Mesodermal cell (in vitro differentiated cells): Measurements from ENCODE around the gene DDX51.

Experiments
- H3K27ac ChIP-seq: 2 replicates; pipeline ENCODE4 v1.7.0; 2013; ENCODE audit warnings: mild to moderate bottlenecking, low read depth, low read length, moderate library complexity; ENCODE audit not compliant: severe bottlenecking
- H3K36me3 ChIP-seq: 2 replicates; pipeline ENCODE4 v1.7.1; 2013; ENCODE audit warnings: mild to moderate bottlenecking, low read length, moderate library complexity; ENCODE audit not compliant: control insufficient read depth, insufficient read depth
- H3K4me1 ChIP-seq: one replicate; pipeline ENCODE4 v1.7.1; 2013; ENCODE audit warnings: mild to moderate bottlenecking, low read length; ENCODE audit not compliant: insufficient read depth, control insufficient read depth, poor library complexity, severe bottlenecking
- H3K4me3 ChIP-seq: 2 replicates; pipeline ENCODE4 v1.7.0; 2013; ENCODE audit warnings: low read length, control low read depth, mild to moderate bottlenecking; ENCODE audit not compliant: insufficient read depth, poor library complexity, severe bottlenecking; ENCODE audit errors: extremely low read depth
- H3K9me3 ChIP-seq: 2 replicates; pipeline ENCODE4 v1.7.1; 2013; ENCODE audit warnings: mild to moderate bottlenecking, low read length, moderate library complexity; ENCODE audit not compliant: control insufficient read depth
- WGBS, 2 experiments: methylation state at CpG; one replicate each; pipeline ENCODE4 v1.1.5; 2013; ENCODE audit warnings: missing lambda C conversion rate in 2 of 2; ENCODE audit not compliant: insufficient coverage in 2 of 2; 5-methylcytosine and 5-hydroxymethylcytosine counted together

Gene DDX51

DNA sequence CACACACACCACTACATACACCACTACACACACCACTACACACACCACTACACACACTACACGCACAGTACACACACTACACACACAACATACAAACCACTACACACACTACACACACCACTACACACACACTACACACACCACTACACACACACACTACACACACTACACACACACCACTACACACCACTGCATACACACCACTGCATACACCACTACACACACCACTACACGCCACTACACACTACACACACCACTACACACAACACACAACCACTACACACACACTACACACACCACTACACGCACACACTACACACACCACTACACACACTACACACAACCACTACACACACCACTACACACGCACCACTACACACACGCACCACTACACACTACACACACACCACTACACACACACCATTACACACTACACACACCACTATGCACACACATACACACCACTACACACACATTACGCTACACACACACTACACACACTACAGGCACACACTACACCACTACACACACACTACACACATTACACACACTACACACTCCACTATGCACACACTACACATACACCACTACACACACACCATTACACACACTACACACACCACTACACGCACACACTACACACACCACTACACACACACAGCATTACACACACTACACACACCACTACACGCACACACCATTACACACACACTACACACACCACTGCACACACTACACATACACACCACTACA is 12.6 kb upstream of the DDX51 start:
- H3K4me3 ChIP-seq: no peak overlapping the region
- H3K36me3 ChIP-seq: peaks cover 13% of the 10 kb centered on the region
- WGBS, 2 experiments: 74 to 85% methylated on average over 4 to 8 of the region's 8 CpGs
- H3K27ac ChIP-seq: no peak overlapping the region
- no peaks in the 10 kb centered on the region for H3K4me1 ChIP-seq
- H3K9me3 ChIP-seq: peaks cover 8% of the 10 kb centered on the region

DNA sequence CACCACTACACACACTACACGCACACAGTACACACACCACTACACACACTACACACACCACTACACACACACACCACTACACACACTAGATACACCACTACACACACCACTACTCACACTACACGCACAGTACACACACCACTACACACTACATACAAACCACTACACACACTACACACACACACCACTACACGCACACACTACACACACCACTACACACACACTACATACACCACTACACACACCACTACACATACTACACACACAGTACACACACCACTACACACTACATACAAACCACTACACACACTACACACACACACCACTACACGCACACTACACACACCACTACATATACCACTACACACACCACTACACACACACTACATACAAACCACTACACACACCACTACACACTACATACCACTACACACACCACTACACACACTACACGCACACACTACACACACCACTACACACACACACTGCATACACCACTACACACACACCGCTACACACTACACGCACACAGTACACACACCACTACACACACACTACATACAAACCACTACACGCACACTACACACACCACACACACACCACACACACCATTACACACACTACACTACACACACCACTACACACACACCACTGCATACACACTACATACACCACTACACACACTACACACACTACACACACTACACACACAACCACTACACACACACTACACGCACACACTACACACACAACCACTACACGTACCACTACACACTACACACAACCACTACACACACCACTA is 11.9 kb upstream of the DDX51 start:
- no peaks in the 10 kb centered on the region for H3K4me1 ChIP-seq
- no peak overlapping the region for H3K27ac ChIP-seq
- H3K4me3 ChIP-seq: no peak overlapping the region
- peaks cover 13% of the 10 kb centered on the region for H3K36me3 ChIP-seq
- WGBS, 2 experiments: 86 to 90% methylated on average over 8 of the region's 10 CpGs
- peaks cover 8% of the 10 kb centered on the region for H3K9me3 ChIP-seq

DNA sequence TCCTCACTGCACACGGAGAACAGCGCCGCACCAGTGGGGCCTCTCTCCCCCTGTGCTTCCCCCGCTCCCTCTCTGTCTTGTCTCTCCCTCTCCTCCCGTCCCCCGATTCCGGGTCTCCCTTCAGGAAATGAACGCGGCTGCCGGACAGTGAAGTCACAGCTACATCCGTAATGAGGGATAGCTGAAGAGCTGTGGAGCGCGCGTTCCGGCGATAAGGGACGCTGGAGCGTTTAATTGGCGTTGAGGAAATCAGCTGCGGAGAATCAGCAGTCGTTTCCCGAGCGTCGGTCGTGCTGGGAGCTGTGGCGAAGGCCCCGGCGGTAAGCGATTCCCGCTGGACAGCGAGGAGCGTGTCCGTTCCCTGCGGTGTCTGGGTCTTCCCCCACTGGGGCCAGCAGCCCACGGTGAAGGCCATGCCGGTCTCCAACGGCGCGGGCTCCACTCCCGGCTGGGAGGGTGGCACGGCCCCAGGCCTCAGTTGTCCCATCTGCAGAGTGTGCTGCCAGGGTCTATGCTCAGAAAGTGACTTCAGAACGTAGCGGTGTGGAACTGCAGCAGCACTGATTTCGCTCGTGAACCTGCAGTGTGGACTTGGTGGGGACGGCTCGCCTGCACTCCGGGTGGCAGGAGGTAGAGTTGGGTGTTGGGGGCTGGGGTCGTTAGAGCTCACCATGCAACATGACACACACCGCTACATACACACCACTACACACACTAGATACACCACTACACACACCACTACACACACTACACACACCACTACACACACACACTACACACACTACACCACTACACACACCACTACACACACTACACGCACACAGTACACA is 11.0 kb upstream of the DDX51 start:
- Histone ChIP-seq H3K4me1 (no peaks in the 10 kb centered on the region), H3K36me3 (peaks cover 17% of the 10 kb centered on the region), H3K4me3 (no peak overlapping the region), H3K9me3 (peaks cover 8% of the 10 kb centered on the region), H3K27ac (no peak overlapping the region)
- 94 to 95% methylated on average over 44 of the region's 51 CpGs for WGBS, 2 experiments

DNA sequence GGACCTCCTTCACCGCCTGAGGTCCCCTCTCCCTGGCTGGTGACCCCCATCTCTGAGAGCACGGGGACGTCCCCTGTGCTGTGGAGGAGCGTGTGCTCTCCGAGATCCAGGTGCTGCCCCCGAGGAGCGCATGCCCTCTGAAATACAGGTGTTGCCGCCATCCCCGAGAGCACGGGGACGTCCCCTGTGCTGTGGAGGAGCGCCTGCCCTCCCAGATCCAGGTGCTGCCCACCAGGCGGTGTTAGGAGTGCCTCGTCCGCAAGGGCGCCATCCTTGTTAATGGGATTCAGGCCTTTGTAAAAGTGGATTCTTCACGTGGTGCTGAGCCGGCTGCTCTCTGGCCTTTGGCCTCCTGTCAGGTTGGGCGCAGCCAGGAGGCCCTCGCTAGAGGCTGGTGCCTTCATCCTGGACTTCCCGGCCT is 10.2 kb upstream of the DDX51 start:
- Histone ChIP-seq H3K9me3 (peaks cover 8% of the 10 kb centered on the region), H3K4me3 (no peak overlapping the region), H3K4me1 (no peaks in the 10 kb centered on the region), H3K36me3 (peaks cover 17% of the 10 kb centered on the region), H3K27ac (no peak overlapping the region)
- 83 to 90% methylated on average over 15 to 21 of the region's 21 CpGs for WGBS, 2 experiments

DNA sequence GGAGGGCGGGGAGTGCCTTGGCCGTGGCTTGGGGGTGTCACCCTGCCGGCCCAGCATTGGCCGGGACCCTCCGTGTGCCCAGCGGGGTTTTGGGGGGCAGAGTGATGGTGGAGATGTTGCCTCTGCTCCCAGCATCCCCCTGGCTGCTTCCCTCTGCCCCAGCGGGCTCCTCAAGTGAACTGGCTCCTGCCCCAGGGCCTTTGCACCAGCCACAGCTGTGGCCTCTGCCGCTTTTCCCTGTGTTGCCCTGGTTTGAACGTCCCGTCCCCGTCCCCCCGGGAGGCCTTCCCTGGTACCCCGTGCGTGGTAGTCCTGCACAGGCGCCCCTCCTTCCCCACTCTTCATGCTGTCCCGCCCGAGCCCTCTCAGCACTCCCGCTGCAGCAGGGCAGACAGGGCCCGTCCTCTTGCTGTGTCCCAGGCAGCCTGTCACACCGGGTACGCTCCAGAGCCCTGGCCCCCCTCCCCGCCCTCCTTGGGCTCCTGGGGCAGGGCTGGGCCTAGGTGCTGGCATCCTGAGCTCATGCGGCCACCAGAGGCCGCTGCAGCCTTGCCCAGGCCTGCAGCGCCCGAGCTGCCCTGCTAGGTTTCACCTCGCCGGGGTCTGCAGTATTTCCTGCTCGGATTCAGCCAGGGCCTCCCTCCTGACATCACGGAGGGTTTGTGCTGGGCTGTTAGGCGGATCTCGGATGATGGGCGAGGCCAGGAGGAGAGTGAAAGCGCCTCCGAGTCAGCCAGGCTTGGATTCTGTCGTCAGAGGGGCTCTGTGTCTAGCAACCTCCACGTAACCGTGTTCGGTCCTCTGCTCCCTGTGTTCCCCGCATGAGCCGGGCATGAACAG is 9.6 kb upstream of the DDX51 start:
- no peaks in the 10 kb centered on the region for H3K4me1 ChIP-seq
- peaks cover 8% of the 10 kb centered on the region for H3K9me3 ChIP-seq
- H3K4me3 ChIP-seq: no peak overlapping the region
- WGBS, 2 experiments: 50 to 58% methylated on average over 35 to 39 of the region's 41 CpGs
- peaks cover 17% of the 10 kb centered on the region for H3K36me3 ChIP-seq
- no peak overlapping the region for H3K27ac ChIP-seq

DNA sequence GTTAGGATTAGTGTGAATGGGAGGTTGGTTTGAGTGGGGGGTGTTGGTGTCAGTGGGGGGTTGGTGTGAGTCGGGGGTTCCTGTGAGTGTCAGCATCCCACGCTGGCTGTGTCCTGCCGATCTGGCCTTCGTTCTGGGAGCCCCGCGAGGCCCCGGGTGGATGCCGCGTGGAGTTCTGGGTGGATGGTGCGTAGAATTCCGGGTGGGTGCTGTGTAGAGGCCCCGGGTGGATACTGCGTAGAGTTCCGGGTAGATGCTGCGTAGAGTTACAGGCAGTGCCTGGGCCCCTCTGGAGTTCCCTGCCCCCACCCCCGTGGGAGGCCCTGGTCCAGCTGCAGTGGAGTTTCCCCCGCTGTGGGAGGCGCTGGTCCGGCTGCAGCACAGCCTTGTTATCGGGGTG is 8.8 kb upstream of the DDX51 start:
- 95 to 96% methylated on average over 14 to 15 of the region's 20 CpGs for WGBS, 2 experiments
- Histone ChIP-seq H3K4me3 (no peak overlapping the region), H3K27ac (no peak overlapping the region), H3K36me3 (peaks cover 22% of the 10 kb centered on the region), H3K9me3 (peaks cover 8% of the 10 kb centered on the region), H3K4me1 (no peaks in the 10 kb centered on the region)

DNA sequence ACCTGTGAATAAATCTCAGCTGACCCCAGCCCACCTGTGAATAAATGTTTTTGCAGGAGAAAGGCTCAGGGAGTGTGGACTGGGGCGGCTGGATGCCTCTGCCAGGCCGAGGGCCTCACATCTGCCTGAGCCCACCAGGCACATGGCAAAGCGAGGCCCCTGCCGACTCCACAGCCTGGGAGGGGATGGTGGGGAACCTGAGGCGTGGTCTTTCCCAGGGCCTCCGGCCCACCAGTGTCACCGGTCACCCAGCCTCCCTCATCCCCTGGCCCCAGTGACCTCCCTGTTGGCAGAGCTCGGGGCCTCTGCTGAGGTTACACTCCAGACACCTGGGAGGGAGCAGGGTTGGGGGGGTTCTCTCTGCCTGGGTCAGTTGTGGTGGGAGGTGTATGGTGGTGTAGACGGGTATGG is 8.3 kb upstream of the DDX51 start:
- peaks cover 26% of the 10 kb centered on the region for H3K36me3 ChIP-seq
- no peaks in the 10 kb centered on the region for H3K4me1 ChIP-seq
- no peak overlapping the region for H3K27ac ChIP-seq
- peaks cover 5% of the 10 kb centered on the region for H3K9me3 ChIP-seq
- no peak overlapping the region for H3K4me3 ChIP-seq
- 98% methylated on average over 4 of the region's 9 CpGs; no CpG with 5 or more reads in 1 of the 2 experiments for WGBS, 2 experiments

DNA sequence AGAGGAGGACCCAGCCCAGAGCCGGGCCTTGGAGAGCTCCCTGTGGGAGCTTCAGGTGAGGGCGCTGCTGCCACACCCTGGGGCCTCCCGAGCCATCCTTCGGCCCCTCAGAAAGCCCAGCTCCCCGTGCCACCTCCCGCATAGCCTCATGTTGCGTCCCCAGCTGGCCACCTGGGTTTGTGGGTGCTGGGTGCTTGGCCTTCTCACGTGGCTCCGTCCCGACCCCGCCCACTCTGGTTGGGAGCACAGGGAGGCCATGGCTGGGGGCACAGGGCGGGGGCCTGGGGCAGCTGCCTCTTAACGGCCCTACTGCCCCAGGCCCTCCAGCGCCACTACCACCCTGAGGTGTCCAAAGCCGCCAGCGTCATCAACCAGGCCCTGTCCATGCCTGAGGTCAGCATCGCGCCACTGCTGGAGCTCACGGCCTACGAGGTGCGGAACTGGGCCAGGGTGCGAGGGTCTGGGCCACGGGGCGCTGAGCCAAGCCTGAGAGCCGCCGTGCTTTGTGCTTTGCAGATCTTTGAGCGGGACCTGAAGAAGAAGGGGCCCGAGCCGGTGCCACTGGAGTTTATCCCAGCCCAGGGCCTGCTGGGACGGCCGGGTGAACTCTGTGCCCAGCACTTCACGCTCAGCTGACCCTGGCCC is 7.8 kb upstream of the DDX51 start:
- no peak overlapping the region for H3K27ac ChIP-seq
- H3K9me3 ChIP-seq: peaks cover under 1% of the 10 kb centered on the region
- no peak overlapping the region for H3K4me3 ChIP-seq
- H3K4me1 ChIP-seq: no peaks in the 10 kb centered on the region
- peaks cover 22% of the 10 kb centered on the region for H3K36me3 ChIP-seq
- WGBS, 2 experiments: 95% methylated on average over 25 to 31 of the region's 32 CpGs

DNA sequence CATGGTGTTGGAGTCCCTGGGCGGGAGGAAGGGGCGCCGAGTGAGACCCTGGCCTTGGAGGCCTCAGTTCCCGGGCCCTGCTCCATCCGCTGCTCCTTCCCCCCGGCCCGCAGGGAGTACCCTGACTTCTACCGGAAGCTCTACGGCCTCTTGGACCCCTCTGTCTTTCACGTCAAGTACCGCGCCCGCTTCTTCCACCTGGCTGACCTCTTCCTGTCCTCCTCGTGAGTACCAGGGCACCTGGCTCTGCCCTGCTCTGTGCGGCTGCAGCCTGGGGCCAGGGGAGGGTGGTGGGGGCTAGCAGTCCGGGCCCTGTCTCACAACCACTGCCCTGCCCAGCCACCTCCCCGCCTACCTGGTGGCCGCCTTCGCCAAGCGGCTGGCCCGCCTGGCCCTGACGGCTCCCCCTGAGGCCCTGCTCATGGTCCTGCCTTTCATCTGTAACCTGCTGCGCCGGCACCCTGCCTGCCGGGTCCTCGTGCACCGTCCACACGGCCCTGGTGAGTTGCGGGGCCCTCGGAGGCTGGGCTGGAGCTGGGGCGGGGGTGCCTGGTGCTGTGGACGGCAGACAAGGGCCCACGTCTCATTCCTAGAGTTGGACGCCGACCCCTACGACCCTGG is 7.1 kb upstream of the DDX51 start:
- Histone ChIP-seq H3K4me3 (no peak overlapping the region), H3K9me3 (no peaks in the 10 kb centered on the region), H3K4me1 (no peaks in the 10 kb centered on the region), H3K36me3 (peaks cover 18% of the 10 kb centered on the region), H3K27ac (no peak overlapping the region)
- WGBS, 2 experiments: 96 to 97% methylated on average over 32 to 36 of the region's 36 CpGs
